Neural progenitor cell (in vitro differentiated cells): Measurements from ENCODE around the gene TMPRSS13.

Experiments
- CTCF ChIP-seq: fragments of 200-600 bp; sonication (generic); IDR thresholded peaks from 2 replicates; pipeline ENCODE4 v1.5.1; 2017; ENCODE audit warnings: antibody characterized with exemption, mild to moderate bottlenecking
- EZH2 ChIP-seq: fragments of 200-600 bp; sonication (generic); IDR thresholded peaks from 2 replicates; pipeline ENCODE4 v1.6.1; 2017; ENCODE audit warnings: antibody characterized with exemption, mild to moderate bottlenecking, moderate library complexity

GRCh38 chr11:117907276-117908108 lies 21.7 kb downstream of the TMPRSS13 start:
- no peak for TF ChIP-seq CTCF
- no peak for TF ChIP-seq EZH2
